H1 (cell line): ENCODE results near the gene NUDT2. TPM values are rescaled to one million over a fixed set of nuclear protein-coding genes. Genes with fewer than 3 reads are reported as not detected.

Experiments used
- CTCF ChIA-PET: fragments of 300-600 bp; sonication (Branson Sonifier 250); formaldehyde crosslinking; loops from one replicate; lab custom pipeline; 2021; ENCODE audit not compliant: partially characterized antibody; lab: Charles Lee
- POLR2A ChIA-PET: fragments of 300-600 bp; sonication (Branson Sonifier 250); formaldehyde crosslinking; loops from one replicate; lab custom pipeline; 2021; ENCODE audit warnings: inconsistent platforms; ENCODE audit not compliant: partially characterized antibody; lab: Charles Lee
- DNase-seq, 2 experiments: peaks; one replicate each; pipeline versions ENCODE4 v3.0.0 to v3.0.0-alpha.2; 2010 to 2022; ENCODE audit warnings: low spot score in 2 of 2, low read depth in 1 of 2, mixed read lengths in 1 of 2
- FAIRE-seq: peaks from 2 replicates; lab custom pipeline; 2011; peaks lifted over from hg19 to GRCh38; lab: Jason Lieb, UNC
- H2AFZ ChIP-seq: 2 replicates; pipeline ENCODE4 v1.8.1; 2012; ENCODE audit warnings: low read length, inconsistent platforms
- H2AK5ac ChIP-seq: 2 replicates; pipeline ENCODE4 v1.6.1; 2013; ENCODE audit warnings: low read depth, low read length
- H2BK120ac ChIP-seq: replicated peaks from 2 replicates; pipeline ENCODE3; 2013; ENCODE audit warnings: low read depth, low read length, inconsistent platforms
- H2BK12ac ChIP-seq: 2 replicates; pipeline ENCODE4 v1.6.1; 2013; ENCODE audit warnings: low read depth, low read length
- H2BK15ac ChIP-seq: 2 replicates; pipeline ENCODE4 v1.6.1; 2013; ENCODE audit warnings: low read length
- H2BK20ac ChIP-seq: 2 replicates; pipeline ENCODE4 v1.6.1; 2013; ENCODE audit warnings: low read length
- H2BK5ac ChIP-seq: 2 replicates; pipeline ENCODE4 v1.6.1; 2013; ENCODE audit warnings: low read depth, low read length
- H3K14ac ChIP-seq: 2 replicates; pipeline ENCODE4 v1.6.1; 2013; ENCODE audit warnings: inconsistent platforms; ENCODE audit not compliant: insufficient read length
- H3K18ac ChIP-seq: 2 replicates; pipeline ENCODE4 v1.6.1; 2013; ENCODE audit warnings: low read length; ENCODE audit errors: extremely low read depth
- H3K23ac ChIP-seq: 2 replicates; pipeline ENCODE4 v1.6.1; 2013; ENCODE audit warnings: inconsistent platforms; ENCODE audit not compliant: insufficient read length
- H3K23me2 ChIP-seq: 2 replicates; pipeline ENCODE4 v1.6.1; 2013; ENCODE audit warnings: low read depth, low read length
- H3K27ac ChIP-seq: 2 replicates; pipeline ENCODE4 v1.6.1; 2011; ENCODE audit warnings: low read depth, low read length, inconsistent platforms
- H3K27me3 ChIP-seq, 4 experiments: replicated peaks in 1 of 4; 1 replicate in 1 of 4; 2 replicates in 3 of 4; pipeline versions ENCODE4 v1.6.1 to v1.8.1; 2011 to 2013; ENCODE audit warnings: low read length in 3 of 4, mild to moderate bottlenecking in 3 of 4, inconsistent platforms in 2 of 4, mixed read lengths in 2 of 4, moderate library complexity in 1 of 4; ENCODE audit not compliant: control insufficient read depth in 3 of 4, insufficient read depth in 3 of 4; ENCODE audit errors: extremely low read depth in 1 of 4
- H3K36me3 ChIP-seq, 4 experiments: 2 replicates each; pipeline versions ENCODE4 v1.6.1 to v1.8.1; 2011 to 2013; ENCODE audit warnings: mild to moderate bottlenecking in 4 of 4, low read length in 3 of 4, moderate library complexity in 2 of 4, control low read depth in 1 of 4, inconsistent platforms in 1 of 4; ENCODE audit not compliant: insufficient read depth in 4 of 4, control insufficient read depth in 2 of 4
- H3K4ac ChIP-seq: replicated peaks from 2 replicates; pipeline ENCODE3; 2013; ENCODE audit warnings: low read length, low read depth, mixed read lengths, inconsistent platforms; ENCODE audit not compliant: insufficient read length
- H3K4me1 ChIP-seq, 4 experiments: replicated peaks in 1 of 4; 1 replicate in 1 of 4; 2 replicates in 3 of 4; pipeline versions ENCODE4 v1.6.1 to v1.8.1; 2011 to 2013; ENCODE audit warnings: low read length in 3 of 4, inconsistent platforms in 2 of 4, mixed read lengths in 1 of 4; ENCODE audit not compliant: insufficient read depth in 4 of 4, control insufficient read depth in 3 of 4
- H3K4me2 ChIP-seq, 2 experiments: 2 replicates each; pipeline versions ENCODE4 v1.6.1 to v1.8.1; 2011 to 2013; ENCODE audit warnings: low read depth in 2 of 2, low read length in 2 of 2, control low read depth in 1 of 2, inconsistent platforms in 1 of 2, mild to moderate bottlenecking in 1 of 2; ENCODE audit not compliant: insufficient read depth in 1 of 2
- H3K4me3 ChIP-seq, 4 experiments: fragments of 200-600, 300-600 bp in 1 of 4; sonication (generic), shearing (Covaris generic), sonication (Bioruptor Twin) in 1 of 4; 2 replicates each; pipeline versions ENCODE4 v1.5.1 to v1.8.1; 2011 to 2016; ENCODE audit warnings: low read length in 4 of 4, low read depth in 3 of 4, control low read depth in 2 of 4, inconsistent platforms in 2 of 4, mild to moderate bottlenecking in 2 of 4, mixed read lengths in 1 of 4, moderate library complexity in 1 of 4; ENCODE audit not compliant: insufficient read depth in 2 of 4; ENCODE audit errors: extremely low read depth in 1 of 4
- H3K56ac ChIP-seq: replicated peaks from 2 replicates; pipeline ENCODE3; 2013; ENCODE audit warnings: low read depth, mild to moderate bottlenecking, mixed read lengths, low read length, inconsistent platforms; ENCODE audit not compliant: insufficient read length
- H3K79me1 ChIP-seq: 2 replicates; pipeline ENCODE4 v1.6.1; 2013; ENCODE audit warnings: low read depth, low read length, control low read depth
- H3K79me2 ChIP-seq, 2 experiments: 2 replicates each; pipeline versions ENCODE4 v1.6.1 to v1.8.1; 2012 to 2013; ENCODE audit warnings: low read length in 2 of 2, mild to moderate bottlenecking in 2 of 2, inconsistent platforms in 1 of 2; ENCODE audit not compliant: insufficient read depth in 2 of 2, control insufficient read depth in 1 of 2
- H3K9ac ChIP-seq, 4 experiments: replicated peaks in 1 of 4; 1 replicate in 1 of 4; 2 replicates in 3 of 4; pipeline versions ENCODE4 v1.6.1 to v1.8.1; 2011 to 2013; ENCODE audit warnings: low read depth in 3 of 4, low read length in 3 of 4, control low read depth in 2 of 4, mild to moderate bottlenecking in 2 of 4, moderate library complexity in 2 of 4, inconsistent platforms in 1 of 4; ENCODE audit errors: extremely low read depth in 1 of 4
- H3K9me3 ChIP-seq, 2 experiments: 2 replicates each; pipeline versions ENCODE4 v1.6.1 to v1.8.1; 2012 to 2013; ENCODE audit warnings: mild to moderate bottlenecking in 2 of 2, moderate library complexity in 2 of 2, control low read depth in 1 of 2, inconsistent platforms in 1 of 2, low read depth in 1 of 2, low read length in 1 of 2, mixed read lengths in 1 of 2; ENCODE audit not compliant: insufficient read depth in 2 of 2
- H4K20me1 ChIP-seq, 2 experiments: replicated peaks in 1 of 2; 2 replicates each; pipeline versions ENCODE3 to v1.8.1; 2011 to 2013; ENCODE audit warnings: inconsistent platforms in 2 of 2, low read length in 2 of 2, mild to moderate bottlenecking in 1 of 2; ENCODE audit not compliant: insufficient read depth in 2 of 2, control insufficient read depth in 1 of 2
- H4K5ac ChIP-seq: 2 replicates; pipeline ENCODE4 v1.6.1; 2013; ENCODE audit warnings: low read length, low read depth, mixed read lengths, inconsistent platforms; ENCODE audit not compliant: insufficient read length
- H4K8ac ChIP-seq: 2 replicates; pipeline ENCODE4 v1.8.0; 2013; ENCODE audit warnings: mild to moderate bottlenecking, moderate library complexity, low read length, inconsistent platforms; ENCODE audit not compliant: insufficient read depth; ENCODE audit errors: extremely low read depth
- H4K91ac ChIP-seq: replicated peaks from 2 replicates; pipeline ENCODE3; 2013; ENCODE audit warnings: low read length, mixed read lengths, inconsistent platforms; ENCODE audit not compliant: insufficient read length
- CBX8 ChIP-seq: fragments of 300-800, 300-1000 bp; sonication (generic); IDR thresholded peaks from 2 replicates; pipeline ENCODE4 v1.7.1; 2016; ENCODE audit warnings: low read depth, low read length, borderline replicate concordance
- EGR1 ChIP-seq: IDR thresholded peaks from 2 replicates; pipeline ENCODE4 v1.6.1; 2011; ENCODE audit warnings: low read depth, low read length, borderline replicate concordance
- PHF8 ChIP-seq: fragments of 200-600 bp; sonication (generic); conservative IDR thresholded peaks from 2 replicates; pipeline ENCODE4 v1.7.1; 2012; ENCODE audit warnings: low read depth, mild to moderate bottlenecking, inconsistent platforms, low read length, moderate library complexity
- POLR2AphosphoS5 ChIP-seq: IDR thresholded peaks from 2 replicates; pipeline ENCODE4 v1.6.1; 2011; ENCODE audit warnings: low read depth, low read length
- TBP ChIP-seq: IDR thresholded peaks from 2 replicates; pipeline ENCODE4 v1.6.1; 2011; ENCODE audit warnings: low read depth, low read length, improper control_type of control experiment
- WGBS, 2 experiments: shearing (Covaris generic) in 1 of 2; methylation state at CpG; one replicate each; pipeline versions ENCODE4 v1.1.6 to v1.1.7; 2013 to 2015; ENCODE audit warnings: low lambda C conversion rate in 2 of 2, mixed read lengths in 2 of 2, inconsistent platforms in 1 of 2, low coverage in 1 of 2, missing lambda C conversion rate in 1 of 2; ENCODE audit not compliant: insufficient replicate concordance in 2 of 2, insufficient coverage in 1 of 2, insufficient read length in 1 of 2; ENCODE audit errors: extremely low coverage in 1 of 2, missing lambda C conversion rate in 1 of 2; 5-methylcytosine and 5-hydroxymethylcytosine counted together
- polyA plus RNA-seq, 7 experiments: library from polyadenylated mRNA; depleted of rRNA in 3 of 7; stranded (reverse) in 5 of 7; unstranded in 2 of 7; fragments of >200 nt in 5 of 7; fragments of 200-250 nt in 2 of 7; gene quantifications; 1 replicate in 5 of 7; 2 replicates in 1 of 7; 4 replicates in 1 of 7; pipeline versions ENCODE4 v1.2.1 to v1.2.3, GENCODE V29; 2011 to 2013; ENCODE audit warnings: missing spikeins in 2 of 7, mixed read lengths in 2 of 7
- total RNA-seq: library from RNA; stranded (reverse); fragmentation: NEBNext Ultra II Directional; extraction: Animal tissue kit (Norgen Biotek cat#: 25700); gene quantifications from 2 replicates; pipeline ENCODE4 v1.2.1, GENCODE V29; 2021
- TF ChIP-seq, protein P1 (sequence below), 3 experiments: IDR thresholded peaks; 1 replicate in 2 of 3; 2 replicates in 1 of 3; pipeline versions ENCODE4 v1.5.1 to v1.6.1; 2011; ENCODE audit warnings: low read length in 3 of 3, mild to moderate bottlenecking in 3 of 3, inconsistent platforms in 2 of 3, low read depth in 1 of 3, moderate library complexity in 1 of 3; ENCODE audit not compliant: insufficient read depth in 1 of 3; ENCODE audit errors: control extremely low read depth in 1 of 3
- TF ChIP-seq, protein P2 (sequence below): IDR thresholded peaks from 2 replicates; pipeline ENCODE4 v1.6.1; 2011; ENCODE audit warnings: low read length, improper control_type of control experiment

Gene NUDT2
- total and polyA plus RNA-seq, 2 of the 8 experiments (the other 6 are each of a cell fraction or from before 2014, with no cell fraction given) = 16.7 to 23.7 TPM

DNA sequence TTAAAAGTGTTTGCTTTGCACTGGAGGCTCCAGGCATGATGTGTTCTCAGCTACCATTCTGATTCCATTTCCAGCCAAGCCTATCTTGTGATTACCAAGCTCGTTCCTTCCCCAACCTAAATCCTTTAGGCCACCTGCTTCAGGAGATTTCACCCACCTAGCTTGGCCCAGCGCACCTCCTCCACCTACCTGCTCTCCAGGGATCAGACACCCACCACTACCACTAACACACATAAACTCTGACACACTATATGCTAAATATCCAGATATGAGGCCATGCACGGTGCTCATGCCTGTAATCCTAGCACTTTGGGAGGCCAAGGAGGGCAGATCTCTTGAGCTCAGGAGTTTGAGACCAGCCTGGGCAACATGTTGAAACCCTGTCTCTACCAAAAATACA, 45.0 kb downstream of the NUDT2 start:
- DNase-seq = no peak
- POLR2A ChIA-PET = interaction anchor here (3.4 kb wide), 1 partner anchor 10 kb away, joined by 18 read pairs; no protein-coding TSS in a partner anchor

More for the DNA sequence above, 45.0 kb downstream of the NUDT2 start:
- TF ChIP-seq, protein P1, sequence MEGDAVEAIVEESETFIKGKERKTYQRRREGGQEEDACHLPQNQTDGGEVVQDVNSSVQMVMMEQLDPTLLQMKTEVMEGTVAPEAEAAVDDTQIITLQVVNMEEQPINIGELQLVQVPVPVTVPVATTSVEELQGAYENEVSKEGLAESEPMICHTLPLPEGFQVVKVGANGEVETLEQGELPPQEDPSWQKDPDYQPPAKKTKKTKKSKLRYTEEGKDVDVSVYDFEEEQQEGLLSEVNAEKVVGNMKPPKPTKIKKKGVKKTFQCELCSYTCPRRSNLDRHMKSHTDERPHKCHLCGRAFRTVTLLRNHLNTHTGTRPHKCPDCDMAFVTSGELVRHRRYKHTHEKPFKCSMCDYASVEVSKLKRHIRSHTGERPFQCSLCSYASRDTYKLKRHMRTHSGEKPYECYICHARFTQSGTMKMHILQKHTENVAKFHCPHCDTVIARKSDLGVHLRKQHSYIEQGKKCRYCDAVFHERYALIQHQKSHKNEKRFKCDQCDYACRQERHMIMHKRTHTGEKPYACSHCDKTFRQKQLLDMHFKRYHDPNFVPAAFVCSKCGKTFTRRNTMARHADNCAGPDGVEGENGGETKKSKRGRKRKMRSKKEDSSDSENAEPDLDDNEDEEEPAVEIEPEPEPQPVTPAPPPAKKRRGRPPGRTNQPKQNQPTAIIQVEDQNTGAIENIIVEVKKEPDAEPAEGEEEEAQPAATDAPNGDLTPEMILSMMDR (IDR thresholded peaks at IDR 0.05; ENCODE audit: control extremely low read depth in 1 of 3, insufficient read depth in 1 of 3, low read depth in 1 of 3, low read length in 3 of 3) = no peak
- TF ChIP-seq CBX8 (no peak), TBP (no peak), POLR2AphosphoS5 (no peak), EGR1 (no peak), PHF8 (no peak)
- TF ChIP-seq, protein P2, sequence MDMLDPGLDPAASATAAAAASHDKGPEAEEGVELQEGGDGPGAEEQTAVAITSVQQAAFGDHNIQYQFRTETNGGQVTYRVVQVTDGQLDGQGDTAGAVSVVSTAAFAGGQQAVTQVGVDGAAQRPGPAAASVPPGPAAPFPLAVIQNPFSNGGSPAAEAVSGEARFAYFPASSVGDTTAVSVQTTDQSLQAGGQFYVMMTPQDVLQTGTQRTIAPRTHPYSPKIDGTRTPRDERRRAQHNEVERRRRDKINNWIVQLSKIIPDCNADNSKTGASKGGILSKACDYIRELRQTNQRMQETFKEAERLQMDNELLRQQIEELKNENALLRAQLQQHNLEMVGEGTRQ = no peak
- TF ChIP-seq, all 59 proteins: peak for 0
- no peak overlapping the region for H4K91ac ChIP-seq
- H4K5ac ChIP-seq = no peak overlapping the region
- H3K4me1 ChIP-seq = peaks cover 3 to 4% (median 3%) of the 10 kb centered on the region in 4 experiments; a peak in 6 of 7 replicates
- no peak overlapping the region for H3K9ac ChIP-seq
- 91% methylated on average over 3 of the region's 3 CpGs; no CpG with 5 or more reads in 1 of the 2 experiments for WGBS, 2 experiments
- H3K79me2 ChIP-seq = no peaks in the 10 kb centered on the region
- H3K14ac ChIP-seq = no peak overlapping the region
- 0 out of 2 replicates have a peak overlapping the region, but pooled peaks have one; percentile 61 for H2BK15ac ChIP-seq
- H3K79me1 ChIP-seq = no peaks in the 10 kb centered on the region; the same call in 1 of the 2 replicates
- peaks cover 0 to 6% (median 3%) of the 10 kb centered on the region in 4 experiments; a peak in 3 of 7 replicates for H3K27me3 ChIP-seq
- H3K23me2 ChIP-seq = peaks cover 13% of the 10 kb centered on the region
- no peak overlapping the region for H3K23ac ChIP-seq
- no peak overlapping the region for H3K4me3 ChIP-seq
- no peak overlapping the region for H3K27ac ChIP-seq
- no peak overlapping the region for H2AFZ ChIP-seq
- peak overlapping the region; percentile 84; the same call in 1 of the 2 replicates for H2AK5ac ChIP-seq
- no peak overlapping the region for H3K18ac ChIP-seq
- H2BK120ac ChIP-seq = no peak overlapping the region
- H3K56ac ChIP-seq = no peak overlapping the region
- H2BK12ac ChIP-seq = no peak overlapping the region
- H3K4me2 ChIP-seq = no peak overlapping the region; a peak in 1 of 4 replicates
- no peak overlapping the region for H2BK5ac ChIP-seq
- H2BK20ac ChIP-seq = no peak overlapping the region
- H4K8ac ChIP-seq = no peak overlapping the region
- peaks cover 0 to 4% of the 10 kb centered on the region in 2 experiments for H4K20me1 ChIP-seq
- CTCF ChIA-PET = interaction anchor here (0.9 to 19.4 kb wide), 5 partner anchors 10 to 120 kb away, joined by 3 to 350 read pairs (median 83); no protein-coding TSS in a partner anchor
- H3K9me3 ChIP-seq = no peaks in the 10 kb centered on the region; a peak in 1 of 4 replicates
- peaks cover 0 to 9% (median 0%) of the 10 kb centered on the region in 4 experiments; a peak in 1 of 8 replicates for H3K36me3 ChIP-seq
- H3K4ac ChIP-seq = no peak overlapping the region
- no peak for FAIRE-seq
